Thyroid gland (tissue), 4 donors: ENCODE results near the gene CACNA1G.

Experiments used
- POLR2A ChIP-seq, 2 donors: fragments of 450-650 bp; IDR thresholded peaks; one replicate each; pipeline ENCODE4 v1.6.1; 2017; ENCODE audit warnings: antibody characterized with exemption in 2 of 2, mild to moderate bottlenecking in 2 of 2, moderate library complexity in 1 of 2
- TF ChIP-seq, protein P1 (sequence below), 6 experiments: fragments of 200-600 bp in 3 of 6; fragments of 450-650 bp in 3 of 6; sonication (generic) in 3 of 6; IDR thresholded peaks; one replicate each; pipeline ENCODE4 v1.5.1; 2016 to 2019; ENCODE audit warnings: antibody characterized with exemption in 6 of 6, mild to moderate bottlenecking in 2 of 6, inconsistent platforms in 1 of 6, moderate library complexity in 1 of 6

DNA sequence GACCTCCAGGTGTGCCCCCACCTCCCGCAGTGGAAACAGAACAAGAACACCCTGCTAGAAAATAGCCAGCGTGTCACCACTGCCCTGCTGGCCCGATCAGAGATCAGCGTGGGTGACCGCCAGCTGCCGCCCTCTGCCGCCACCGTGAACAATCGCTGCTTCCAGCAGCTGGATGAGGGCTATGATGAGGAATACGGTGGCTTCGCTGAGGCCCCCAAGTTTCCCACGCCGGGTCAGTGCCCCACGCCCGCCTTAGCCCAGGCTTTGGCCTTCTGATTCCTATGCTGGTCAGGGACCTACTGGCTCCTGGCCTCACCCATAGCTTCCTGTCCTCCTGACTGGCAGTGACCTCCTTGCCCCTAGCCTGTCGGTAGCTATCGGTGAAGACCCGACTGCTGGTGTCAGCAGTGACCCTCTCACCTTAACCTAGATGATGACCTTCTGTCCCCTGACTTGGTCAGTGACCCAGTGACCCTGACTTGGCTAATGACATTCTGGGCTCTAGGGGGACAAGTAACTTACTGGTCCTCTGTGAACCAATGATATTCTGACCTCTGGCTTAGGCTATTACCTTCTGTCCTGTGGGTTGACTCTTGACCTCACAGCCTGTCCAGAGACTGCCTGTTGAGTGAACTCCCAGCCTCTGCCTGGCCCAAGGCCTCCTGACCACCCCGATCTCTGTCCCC, 11.1 kb upstream of the CACNA1G start:
- TF ChIP-seq, protein P1, sequence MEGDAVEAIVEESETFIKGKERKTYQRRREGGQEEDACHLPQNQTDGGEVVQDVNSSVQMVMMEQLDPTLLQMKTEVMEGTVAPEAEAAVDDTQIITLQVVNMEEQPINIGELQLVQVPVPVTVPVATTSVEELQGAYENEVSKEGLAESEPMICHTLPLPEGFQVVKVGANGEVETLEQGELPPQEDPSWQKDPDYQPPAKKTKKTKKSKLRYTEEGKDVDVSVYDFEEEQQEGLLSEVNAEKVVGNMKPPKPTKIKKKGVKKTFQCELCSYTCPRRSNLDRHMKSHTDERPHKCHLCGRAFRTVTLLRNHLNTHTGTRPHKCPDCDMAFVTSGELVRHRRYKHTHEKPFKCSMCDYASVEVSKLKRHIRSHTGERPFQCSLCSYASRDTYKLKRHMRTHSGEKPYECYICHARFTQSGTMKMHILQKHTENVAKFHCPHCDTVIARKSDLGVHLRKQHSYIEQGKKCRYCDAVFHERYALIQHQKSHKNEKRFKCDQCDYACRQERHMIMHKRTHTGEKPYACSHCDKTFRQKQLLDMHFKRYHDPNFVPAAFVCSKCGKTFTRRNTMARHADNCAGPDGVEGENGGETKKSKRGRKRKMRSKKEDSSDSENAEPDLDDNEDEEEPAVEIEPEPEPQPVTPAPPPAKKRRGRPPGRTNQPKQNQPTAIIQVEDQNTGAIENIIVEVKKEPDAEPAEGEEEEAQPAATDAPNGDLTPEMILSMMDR (IDR thresholded peaks at IDR 0.05) = no peak
- no peak for TF ChIP-seq POLR2A (IDR thresholded peaks at IDR 0.05)
